A673 (cell line): ENCODE data around the gene ABO. TPM values are rescaled to one million over a fixed set of nuclear protein-coding genes. Genes with fewer than 3 reads are reported as not detected.
"Not testable (repeated sequence)": the region's sequence is repeated elsewhere in the genome, so short reads cannot be mapped to it uniquely, and the experiment has no call there.

Experiments
- BruUV-seq: library from RNA; stranded (reverse); fragments of 400-500 nt; replicated peaks from 2 replicates; lab custom pipeline; 2021; lab: Mats Ljungman, UMichigan
- CTCF ChIA-PET: fragments of 300-600 bp; sonication (Branson Sonifier 250); formaldehyde crosslinking; loops from one replicate; lab custom pipeline; 2022; ENCODE audit warnings: antibody characterized with exemption; lab: Charles Lee
- POLR2A ChIA-PET: fragments of 300-600 bp; sonication (Branson Sonifier 250); formaldehyde crosslinking; loops from one replicate; lab custom pipeline; 2022; ENCODE audit warnings: antibody characterized with exemption; ENCODE audit not compliant: low non-redundant PET; lab: Charles Lee
- DNase-seq: peaks from one replicate; pipeline ENCODE4 v3.0.0-alpha.2; 2015; ENCODE audit warnings: low spot score
- H3K27ac ChIP-seq: fragments of 200-600 bp; sonication (generic); 2 replicates; pipeline ENCODE4 v1.5.1; 2016; ENCODE audit warnings: mixed run types, low read depth, mild to moderate bottlenecking, mixed read lengths, antibody characterized with exemption, low read length; ENCODE audit not compliant: poor library complexity, severe bottlenecking
- H3K27me3 ChIP-seq: fragments of 200-600 bp; sonication (generic); replicated peaks from 2 replicates; pipeline ENCODE4 v1.6.1; 2017; ENCODE audit warnings: mixed run types, low read depth, mild to moderate bottlenecking, mixed read lengths, antibody characterized with exemption, low read length; ENCODE audit not compliant: insufficient read depth, poor library complexity
- H3K36me3 ChIP-seq: fragments of 200-600 bp; sonication (generic); 2 replicates; pipeline ENCODE4 v1.6.1; 2016; ENCODE audit warnings: mixed run types, mild to moderate bottlenecking, mixed read lengths, antibody characterized with exemption, low read length; ENCODE audit not compliant: insufficient read depth, poor library complexity, severe bottlenecking
- H3K4me1 ChIP-seq: fragments of 200-600 bp; sonication (generic); 2 replicates; pipeline ENCODE4 v1.6.1; 2017; ENCODE audit warnings: mixed run types, mild to moderate bottlenecking, mixed read lengths, antibody characterized with exemption, low read length; ENCODE audit not compliant: insufficient read depth, poor library complexity, severe bottlenecking
- H3K4me3 ChIP-seq: fragments of 200-600 bp; sonication (generic); 2 replicates; pipeline ENCODE4 v1.5.1; 2016; ENCODE audit warnings: low read depth, mixed run types, mild to moderate bottlenecking, mixed read lengths, low read length; ENCODE audit not compliant: poor library complexity, severe bottlenecking
- H3K9me3 ChIP-seq: fragments of 200-600 bp; sonication (generic); 2 replicates; pipeline ENCODE4 v1.6.1; 2016; ENCODE audit warnings: mixed run types, low read depth, mild to moderate bottlenecking, mixed read lengths, antibody characterized with exemption, low read length; ENCODE audit not compliant: poor library complexity, severe bottlenecking
- EZH2 ChIP-seq: fragments of 200-600 bp; sonication (generic); IDR thresholded peaks from 2 replicates; pipeline ENCODE4 v1.6.1; 2017; ENCODE audit warnings: borderline replicate concordance, low read depth, mild to moderate bottlenecking, mixed read lengths, antibody characterized with exemption, low read length; ENCODE audit not compliant: poor library complexity, severe bottlenecking
- intact Hi-C: fragments of 100-400 bp; cut with micrococcal nuclease; formaldehyde crosslinking; loops from one replicate; pipeline ENCODE4 v1.10.0; 2022; ENCODE audit not compliant: unreplicated experiment
- total RNA-seq: library from RNA; stranded (reverse); gene quantifications from 2 replicates; pipeline ENCODE4 v1.2.3, GENCODE V29; 2021
- TF ChIP-seq, protein P1 (sequence below): fragments of 300-800, 200-600 bp; sonication (generic); conservative IDR thresholded peaks from 2 replicates; pipeline ENCODE4 v1.5.1; 2017; ENCODE audit warnings: low read depth, mild to moderate bottlenecking, antibody characterized with exemption, low read length, moderate library complexity, mixed read lengths

Gene ABO
- total RNA-seq, 1 experiment from 2014 or later: not detected

DNA sequence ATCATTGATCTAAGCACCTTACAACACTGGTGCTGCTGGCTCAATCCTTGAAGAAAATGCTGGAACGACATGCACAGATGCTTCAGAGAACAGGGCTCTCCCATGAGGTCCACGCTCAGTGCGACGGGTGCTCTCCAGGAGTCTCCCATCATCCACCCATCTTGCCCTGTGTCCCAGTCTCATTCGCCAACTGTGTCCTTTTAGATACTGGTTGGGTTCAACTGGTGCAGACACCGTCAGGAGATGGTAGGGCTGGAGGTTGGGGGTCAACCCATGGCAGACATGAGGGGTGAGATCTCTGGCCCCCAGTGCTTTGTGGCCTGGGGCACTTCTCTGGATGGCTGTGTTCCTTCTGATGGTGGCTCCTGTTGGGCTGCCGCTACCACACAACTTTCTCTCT, 64.4 kb downstream of the ABO start:
- no peaks in the 10 kb centered on the region for H3K9me3 ChIP-seq
- ChIA-PET POLR2A (no interaction called here), CTCF (no interaction called here)
- BruUV-seq: no TSS peak
- no peak for DNase-seq
- H3K27ac ChIP-seq: no peak overlapping the region
- TF ChIP-seq, protein P1, sequence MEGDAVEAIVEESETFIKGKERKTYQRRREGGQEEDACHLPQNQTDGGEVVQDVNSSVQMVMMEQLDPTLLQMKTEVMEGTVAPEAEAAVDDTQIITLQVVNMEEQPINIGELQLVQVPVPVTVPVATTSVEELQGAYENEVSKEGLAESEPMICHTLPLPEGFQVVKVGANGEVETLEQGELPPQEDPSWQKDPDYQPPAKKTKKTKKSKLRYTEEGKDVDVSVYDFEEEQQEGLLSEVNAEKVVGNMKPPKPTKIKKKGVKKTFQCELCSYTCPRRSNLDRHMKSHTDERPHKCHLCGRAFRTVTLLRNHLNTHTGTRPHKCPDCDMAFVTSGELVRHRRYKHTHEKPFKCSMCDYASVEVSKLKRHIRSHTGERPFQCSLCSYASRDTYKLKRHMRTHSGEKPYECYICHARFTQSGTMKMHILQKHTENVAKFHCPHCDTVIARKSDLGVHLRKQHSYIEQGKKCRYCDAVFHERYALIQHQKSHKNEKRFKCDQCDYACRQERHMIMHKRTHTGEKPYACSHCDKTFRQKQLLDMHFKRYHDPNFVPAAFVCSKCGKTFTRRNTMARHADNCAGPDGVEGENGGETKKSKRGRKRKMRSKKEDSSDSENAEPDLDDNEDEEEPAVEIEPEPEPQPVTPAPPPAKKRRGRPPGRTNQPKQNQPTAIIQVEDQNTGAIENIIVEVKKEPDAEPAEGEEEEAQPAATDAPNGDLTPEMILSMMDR: no peak
- TF ChIP-seq EZH2: no peak
- no peak overlapping the region for H3K4me3 ChIP-seq
- no peaks in the 10 kb centered on the region for H3K4me1 ChIP-seq
- peaks cover 42% of the 10 kb centered on the region for H3K27me3 ChIP-seq
- H3K36me3 ChIP-seq: no peaks in the 10 kb centered on the region
- intact Hi-C loops: no loop called here

GRCh38 chr9:133210202-133210532, 64.8 kb downstream of the ABO start:
- Histone ChIP-seq H3K27me3 (peaks cover 41% of the 10 kb centered on the region), H3K36me3 (no peaks in the 10 kb centered on the region), H3K9me3 (no peaks in the 10 kb centered on the region), H3K4me1 (no peaks in the 10 kb centered on the region), H3K4me3 (no peak overlapping the region), H3K27ac (no peak overlapping the region)
- TF ChIP-seq, protein P1: no peak
- no peak for TF ChIP-seq EZH2
- ChIA-PET POLR2A (no interaction called here), CTCF (no interaction called here)
- DNase-seq: no peak
- no TSS peak for BruUV-seq
- intact Hi-C loops: no loop called here

- H3K27me3 ChIP-seq: peaks cover 35% of the 10 kb centered on the region
- H3K4me3 ChIP-seq, CTCF ChIA-PET, DNase-seq, intact Hi-C loops, H3K9me3 ChIP-seq, POLR2A ChIA-PET, H3K27ac ChIP-seq, H3K36me3 ChIP-seq, BruUV-seq, H3K4me1 ChIP-seq: not testable (repeated sequence)
Measured at GRCh38 chr9:133209327-133210201, 65.4 kb downstream of the ABO start.

DNA sequence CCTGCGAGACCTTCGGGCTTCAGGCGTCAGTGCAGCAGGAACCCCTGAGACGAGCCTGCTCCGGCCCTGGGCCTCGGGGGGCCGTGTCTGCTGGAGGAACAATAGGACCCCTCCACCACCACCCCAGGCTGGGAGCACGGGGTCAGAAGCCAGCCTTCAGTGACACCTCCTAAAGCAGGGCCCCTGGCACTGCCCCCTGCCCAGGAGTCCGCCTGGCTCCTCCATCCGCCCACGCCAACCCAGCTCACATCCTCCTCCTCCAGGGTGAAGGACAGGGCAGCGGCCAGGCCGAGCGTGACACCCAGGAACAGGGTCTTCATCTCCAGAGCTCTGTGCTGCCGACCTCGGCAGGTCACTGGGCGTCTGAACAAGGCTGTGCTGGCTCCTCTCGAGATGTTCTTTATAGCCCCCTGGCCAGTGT, 66.1 kb downstream of the ABO start, which contains the start of gene OBP2B:
Gene OBP2B (minus strand): TSS at position 371 of the 421 bp plus-strand sequence. CDS start 51 bp downstream, at position 320.
- peaks cover 36% of the 10 kb centered on the region for H3K27me3 ChIP-seq
- DNase-seq, H3K4me1 ChIP-seq, H3K27ac ChIP-seq, BruUV-seq, intact Hi-C loops, H3K9me3 ChIP-seq, H3K36me3 ChIP-seq, CTCF ChIA-PET, POLR2A ChIA-PET, H3K4me3 ChIP-seq: not testable (repeated sequence)

DNA sequence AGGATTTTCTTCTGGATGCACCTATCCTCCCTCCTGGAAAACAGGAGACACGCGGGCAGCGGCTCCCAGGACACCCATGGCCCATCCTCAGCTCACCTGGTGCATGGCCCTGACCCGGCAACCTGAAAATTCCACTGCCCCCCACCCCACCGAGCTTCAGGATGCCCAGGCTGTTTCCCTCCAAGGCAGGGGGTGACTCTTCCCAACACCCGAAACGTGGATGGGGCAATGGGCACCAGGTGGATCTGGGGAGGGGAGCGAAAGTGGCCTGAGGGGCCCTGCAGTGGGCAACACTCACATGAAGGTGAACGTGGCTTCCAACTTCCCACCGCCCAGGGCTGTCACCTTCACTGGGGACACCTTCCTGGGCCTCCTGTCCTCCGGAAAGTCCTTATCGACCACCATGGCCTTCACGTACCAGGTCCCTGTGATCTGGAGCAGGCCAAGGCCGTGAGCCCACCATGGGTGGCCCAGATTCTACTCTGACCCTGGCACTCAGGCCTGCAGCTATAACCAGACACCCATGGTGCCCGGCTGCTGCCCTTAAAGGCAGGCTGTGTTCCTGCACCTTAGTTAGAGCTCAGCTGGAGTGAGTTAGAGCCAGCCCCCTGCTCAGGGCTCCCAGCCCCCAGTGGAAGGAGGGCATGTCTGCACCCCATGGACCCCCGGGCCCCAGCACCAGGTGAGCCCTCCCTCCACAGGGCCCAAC, 66.7 kb downstream of the ABO start:
- H3K36me3 ChIP-seq, BruUV-seq, CTCF ChIA-PET, intact Hi-C loops, DNase-seq, H3K9me3 ChIP-seq, H3K4me3 ChIP-seq, POLR2A ChIA-PET, H3K27ac ChIP-seq, H3K4me1 ChIP-seq: not testable (repeated sequence)
- H3K27me3 ChIP-seq: peaks cover 34% of the 10 kb centered on the region
